Natural killer cell (primary cell): ENCODE measurements around the gene TMEM79. TPM values are rescaled to one million over a fixed set of nuclear protein-coding genes. Genes with fewer than 3 reads are reported as not detected.

ENCODE experiments used
- ATAC-seq, 3 donors: fragments of 150-1000 bp in 2 of 3; fragments of 200-7000 bp in 1 of 3; cut with Tn5 transposase; 1 replicate in 1 of 3; 2 replicates in 2 of 3; pipeline ENCODE4 v1.10.0; 2021; ENCODE audit warnings: mild to moderate bottlenecking in 2 of 3, moderate library complexity in 2 of 3
- DNase-seq, 2 donors: peaks; one replicate each; pipeline versions ENCODE4 v3.0.0 to v3.0.0-alpha.2; 2013 to 2021; ENCODE audit warnings: mixed read lengths in 1 of 2
- H3K27ac ChIP-seq: one replicate; pipeline ENCODE4 v1.5.1; 2013; ENCODE audit warnings: mild to moderate bottlenecking, low read length
- H3K27me3 ChIP-seq: one replicate; pipeline ENCODE4 v1.6.1; 2013; ENCODE audit warnings: low read length; ENCODE audit not compliant: control insufficient read depth, insufficient read depth
- H3K36me3 ChIP-seq: one replicate; pipeline ENCODE4 v1.6.1; 2013; ENCODE audit warnings: low read length; ENCODE audit not compliant: control insufficient read depth, insufficient read depth
- H3K4me1 ChIP-seq: one replicate; pipeline ENCODE4 v1.6.1; 2013; ENCODE audit warnings: low read length; ENCODE audit not compliant: control insufficient read depth, insufficient read depth
- H3K4me3 ChIP-seq: one replicate; pipeline ENCODE4 v1.5.1; 2013; ENCODE audit warnings: low read length
- H3K9me3 ChIP-seq: one replicate; pipeline ENCODE4 v1.6.1; 2013; ENCODE audit warnings: low read length; ENCODE audit not compliant: control insufficient read depth, insufficient read depth
- H3K27ac Mint-ChIP-seq, 2 donors: one replicate each; pipeline ENCODE4 v1.8.0; 2022; ENCODE audit warnings: mild to moderate bottlenecking in 2 of 2, mixed read lengths in 2 of 2, moderate library complexity in 1 of 2
- H3K27me3 Mint-ChIP-seq, 2 donors: one replicate each; pipeline ENCODE4 v1.8.0; 2022; ENCODE audit warnings: low read depth in 2 of 2, mixed read lengths in 2 of 2
- H3K36me3 Mint-ChIP-seq: one replicate; pipeline ENCODE4 v1.8.0; 2022; ENCODE audit warnings: mixed read lengths
- H3K4me1 Mint-ChIP-seq, 2 donors: one replicate each; pipeline ENCODE4 v1.8.0; 2022; ENCODE audit warnings: mixed read lengths in 2 of 2
- H3K4me3 Mint-ChIP-seq: one replicate; pipeline ENCODE4 v1.8.0; 2022; ENCODE audit warnings: mild to moderate bottlenecking, moderate library complexity, mixed read lengths
- H3K9me3 Mint-ChIP-seq, 2 donors: one replicate each; pipeline ENCODE4 v1.8.0; 2022; ENCODE audit warnings: mixed read lengths in 2 of 2
- CTCF ChIP-seq: fragments of 200-600 bp; IDR thresholded peaks from one replicate; pipeline ENCODE4 v1.8.0; 2022; ENCODE audit warnings: antibody characterized with exemption
- whole genome bisulfite sequencing: methylation state at CpG from one replicate; pipeline ENCODE4 v1.1.7; 2013; ENCODE audit warnings: missing lambda C conversion rate; ENCODE audit not compliant: insufficient coverage; 5-methylcytosine and 5-hydroxymethylcytosine counted together
- intact Hi-C: fragments of 100-400 bp; cut with micrococcal nuclease; formaldehyde crosslinking; loops from one replicate; pipeline ENCODE4 v1.14.2; 2022
- total RNA-seq, 4 donors: library from RNA; stranded (reverse); fragments of 120-200 nt in 1 of 4; gene quantifications; one replicate each; pipeline versions ENCODE4 v1.2.3 to v1.2.4, GENCODE V29; 2013 to 2022

TMEM79 gene
- total RNA-seq, 3 donors from 2014 or later (not counting 1 experiment from before 2014, with no cell fraction given) = 3.3 to 5.8 (median 5.0) TPM

GRCh38 chr1:156285437-156285836 is 1.3 kb downstream of the TMEM79 start:
- intact Hi-C loops = no loop called here
- WGBS = 96% methylated on average over 21 of the region's 21 CpGs
- H3K4me1 ChIP-seq = peaks cover 25% of the 10 kb centered on the region

GRCh38 chr1:156286061-156286460 is 1.9 kb downstream of the TMEM79 start:
- Mint-ChIP-seq H3K9me3 (no peaks in the 10 kb centered on the region), H3K27me3 (no peaks in the 10 kb centered on the region), H3K4me1 (peaks cover 30 to 36% of the 10 kb centered on the region in 2 donors), H3K4me3 (no peak overlapping the region), H3K36me3 (no peaks in the 10 kb centered on the region), H3K27ac (no peak overlapping the region)
- ATAC-seq = no peak
- 97% methylated on average over 7 of the region's 8 CpGs for WGBS
- no peaks in the 10 kb centered on the region for H3K27me3 ChIP-seq
- intact Hi-C loops = no loop called here
- DNase-seq = no peak
- peaks cover 2% of the 10 kb centered on the region for H3K36me3 ChIP-seq
- peaks cover 28% of the 10 kb centered on the region for H3K4me1 ChIP-seq
- H3K4me3 ChIP-seq = no peak overlapping the region
- H3K27ac ChIP-seq = no peak overlapping the region
- no peaks in the 10 kb centered on the region for H3K9me3 ChIP-seq
- TF ChIP-seq CTCF = no peak

More at GRCh38 chr1:156285437-156285836, 1.3 kb downstream of the TMEM79 start:
- no peaks in the 10 kb centered on the region for H3K27me3 Mint-ChIP-seq
- DNase-seq (no peak), ATAC-seq (no peak)
- peaks cover 34 to 41% of the 10 kb centered on the region in 2 donors for H3K4me1 Mint-ChIP-seq
- H3K4me3 Mint-ChIP-seq = no peak overlapping the region
- H3K27ac Mint-ChIP-seq = no peak overlapping the region
- Histone ChIP-seq H3K27ac (no peak overlapping the region), H3K36me3 (peaks cover 2% of the 10 kb centered on the region), H3K4me3 (no peak overlapping the region), H3K27me3 (no peaks in the 10 kb centered on the region), H3K9me3 (no peaks in the 10 kb centered on the region)
- H3K36me3 Mint-ChIP-seq = no peaks in the 10 kb centered on the region
- TF ChIP-seq CTCF = no peak
- H3K9me3 Mint-ChIP-seq = no peaks in the 10 kb centered on the region

- TF ChIP-seq CTCF = no peak
- Histone ChIP-seq H3K27ac (no peak overlapping the region), H3K27me3 (no peaks in the 10 kb centered on the region), H3K4me1 (peaks cover 17% of the 10 kb centered on the region), H3K4me3 (no peak overlapping the region), H3K36me3 (peaks cover 2% of the 10 kb centered on the region), H3K9me3 (no peaks in the 10 kb centered on the region)
- Mint-ChIP-seq H3K36me3 (no peaks in the 10 kb centered on the region), H3K4me1 (peaks cover 4 to 20% of the 10 kb centered on the region in 2 donors), H3K27me3 (no peaks in the 10 kb centered on the region), H3K9me3 (no peaks in the 10 kb centered on the region), H3K27ac (no peak overlapping the region), H3K4me3 (no peak overlapping the region)
- intact Hi-C loops = no loop called here
- DNase-seq (no peak), ATAC-seq (no peak)
These were observed 5.7 kb downstream of the TMEM79 start for GRCh38 chr1:156289857-156290256.
